ENCODE measurements around the gene SECISBP2L.

The SECISBP2L gene

GRCh38 chr15:48985516-48985915 lies 60.7 kb downstream of the SECISBP2L start:
- TF ChIP-seq ISL1 (CRISPR knock-in tag; IDR thresholded peaks at IDR 0.05) (no peak), RARB (CRISPR knock-in tag; IDR thresholded peaks at IDR 0.05) (no peak), BACH2 (CRISPR knock-in tag; IDR thresholded peaks at IDR 0.05; ENCODE audit: borderline replicate concordance) (no peak), PPARA (CRISPR knock-in tag; IDR thresholded peaks at IDR 0.05; ENCODE audit: borderline replicate concordance) (no peak), OSR1 (CRISPR knock-in tag; IDR thresholded peaks at IDR 0.05) (no peak), TOX (CRISPR knock-in tag; IDR thresholded peaks at IDR 0.05; ENCODE audit: borderline replicate concordance) (no peak), ZC3H10 (CRISPR knock-in tag; IDR thresholded peaks at IDR 0.05) (no peak), TCF4 (CRISPR knock-in tag; IDR thresholded peaks at IDR 0.05; ENCODE audit: borderline replicate concordance) (no peak), ZFP3 (CRISPR knock-in tag; IDR thresholded peaks at IDR 0.05) (no peak), ESRRG (CRISPR knock-in tag; IDR thresholded peaks at IDR 0.05) (no peak), ZNF8 (CRISPR knock-in tag; IDR thresholded peaks at IDR 0.05) (no peak), ARNTL (CRISPR knock-in tag; IDR thresholded peaks at IDR 0.05; ENCODE audit: borderline replicate concordance, low read depth) (no peak), SNAI2 (CRISPR knock-in tag; IDR thresholded peaks at IDR 0.05) (no peak), ZFP30 (CRISPR knock-in tag; IDR thresholded peaks at IDR 0.05) (no peak), ZNF70 (CRISPR knock-in tag; IDR thresholded peaks at IDR 0.05) (no peak)
- TF ChIP-seq, protein P1, sequence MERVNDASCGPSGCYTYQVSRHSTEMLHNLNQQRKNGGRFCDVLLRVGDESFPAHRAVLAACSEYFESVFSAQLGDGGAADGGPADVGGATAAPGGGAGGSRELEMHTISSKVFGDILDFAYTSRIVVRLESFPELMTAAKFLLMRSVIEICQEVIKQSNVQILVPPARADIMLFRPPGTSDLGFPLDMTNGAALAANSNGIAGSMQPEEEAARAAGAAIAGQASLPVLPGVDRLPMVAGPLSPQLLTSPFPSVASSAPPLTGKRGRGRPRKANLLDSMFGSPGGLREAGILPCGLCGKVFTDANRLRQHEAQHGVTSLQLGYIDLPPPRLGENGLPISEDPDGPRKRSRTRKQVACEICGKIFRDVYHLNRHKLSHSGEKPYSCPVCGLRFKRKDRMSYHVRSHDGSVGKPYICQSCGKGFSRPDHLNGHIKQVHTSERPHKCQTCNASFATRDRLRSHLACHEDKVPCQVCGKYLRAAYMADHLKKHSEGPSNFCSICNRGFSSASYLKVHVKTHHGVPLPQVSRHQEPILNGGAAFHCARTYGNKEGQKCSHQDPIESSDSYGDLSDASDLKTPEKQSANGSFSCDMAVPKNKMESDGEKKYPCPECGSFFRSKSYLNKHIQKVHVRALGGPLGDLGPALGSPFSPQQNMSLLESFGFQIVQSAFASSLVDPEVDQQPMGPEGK (CRISPR knock-in tag; IDR thresholded peaks at IDR 0.05; ENCODE audit: borderline replicate concordance): no peak
- TF ChIP-seq, protein P2, sequence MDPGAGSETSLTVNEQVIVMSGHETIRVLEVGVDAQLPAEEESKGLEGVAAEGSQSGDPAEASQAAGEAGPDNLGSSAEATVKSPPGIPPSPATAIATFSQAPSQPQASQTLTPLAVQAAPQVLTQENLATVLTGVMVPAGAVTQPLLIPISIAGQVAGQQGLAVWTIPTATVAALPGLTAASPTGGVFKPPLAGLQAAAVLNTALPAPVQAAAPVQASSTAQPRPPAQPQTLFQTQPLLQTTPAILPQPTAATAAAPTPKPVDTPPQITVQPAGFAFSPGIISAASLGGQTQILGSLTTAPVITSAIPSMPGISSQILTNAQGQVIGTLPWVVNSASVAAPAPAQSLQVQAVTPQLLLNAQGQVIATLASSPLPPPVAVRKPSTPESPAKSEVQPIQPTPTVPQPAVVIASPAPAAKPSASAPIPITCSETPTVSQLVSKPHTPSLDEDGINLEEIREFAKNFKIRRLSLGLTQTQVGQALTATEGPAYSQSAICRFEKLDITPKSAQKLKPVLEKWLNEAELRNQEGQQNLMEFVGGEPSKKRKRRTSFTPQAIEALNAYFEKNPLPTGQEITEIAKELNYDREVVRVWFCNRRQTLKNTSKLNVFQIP (CRISPR knock-in tag; IDR thresholded peaks at IDR 0.05; ENCODE audit: borderline replicate concordance, low read depth): no peak
- ATAC-seq: no peak

DNA sequence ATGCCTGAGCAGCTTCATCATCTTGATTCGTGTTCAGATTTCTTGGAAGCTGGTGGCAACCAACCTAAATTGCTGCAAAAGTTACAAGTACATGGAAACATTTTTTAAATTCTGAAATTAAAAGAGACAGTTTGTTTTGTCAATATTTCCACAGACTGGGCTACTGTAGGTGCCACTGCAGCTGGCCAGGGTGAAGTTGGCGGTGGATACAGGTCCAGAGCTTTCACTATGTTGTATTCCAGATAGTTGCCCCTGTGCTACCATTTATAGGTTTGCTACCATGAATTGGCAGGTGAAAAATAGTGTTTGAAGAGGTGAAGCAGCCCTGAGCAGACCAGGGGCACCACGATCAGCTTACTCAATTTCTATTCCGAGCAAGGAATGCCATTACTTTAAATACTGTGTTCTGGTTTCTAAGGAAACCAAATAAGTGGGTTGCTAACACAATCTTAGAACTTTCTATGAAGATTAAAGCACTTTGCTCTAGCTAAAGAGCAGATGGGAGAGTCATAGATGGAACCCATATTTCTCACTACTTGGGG lies 61.4 kb downstream of the SECISBP2L start:
- ATAC-seq: peak; percentile 52; the same call in 2 of the 3 replicates
- TF ChIP-seq GLIS3 (CRISPR knock-in tag; IDR thresholded peaks at IDR 0.05) (no peak), ZNF70 (CRISPR knock-in tag; IDR thresholded peaks at IDR 0.05) (no peak), BACH2 (CRISPR knock-in tag; IDR thresholded peaks at IDR 0.05; ENCODE audit: borderline replicate concordance) (no peak), ZFP3 (CRISPR knock-in tag; IDR thresholded peaks at IDR 0.05) (no peak), RARB (CRISPR knock-in tag; IDR thresholded peaks at IDR 0.05) (no peak), ZNF565 (CRISPR knock-in tag; conservative IDR thresholded peaks at IDR 0.05; ENCODE audit: low read depth) (no peak), ISL1 (CRISPR knock-in tag; IDR thresholded peaks at IDR 0.05) (no peak)
- TF ChIP-seq, protein P2 (CRISPR knock-in tag; IDR thresholded peaks at IDR 0.05; ENCODE audit: borderline replicate concordance, low read depth): no peak

GRCh38 chr15:48984021-48984710 lies 62.1 kb downstream of the SECISBP2L start:
- TF ChIP-seq CREB5 (CRISPR knock-in tag; IDR thresholded peaks at IDR 0.05; ENCODE audit: low read depth): no peak
- TF ChIP-seq ZNF70 (CRISPR knock-in tag; IDR thresholded peaks at IDR 0.05): no peak
- no peak for TF ChIP-seq ZFP30 (CRISPR knock-in tag; IDR thresholded peaks at IDR 0.05)
- TF ChIP-seq ARNTL (CRISPR knock-in tag; IDR thresholded peaks at IDR 0.05; ENCODE audit: borderline replicate concordance, low read depth): no peak
- no peak for TF ChIP-seq ISL1 (CRISPR knock-in tag; IDR thresholded peaks at IDR 0.05)
- TF ChIP-seq ZC3H10 (CRISPR knock-in tag; IDR thresholded peaks at IDR 0.05): no peak
- no peak for TF ChIP-seq RARB (CRISPR knock-in tag; IDR thresholded peaks at IDR 0.05)
- TF ChIP-seq CSRNP3 (CRISPR knock-in tag; IDR thresholded peaks at IDR 0.05): no peak
- TF ChIP-seq ZNF8 (CRISPR knock-in tag; IDR thresholded peaks at IDR 0.05): no peak
- TF ChIP-seq, protein P2 (CRISPR knock-in tag; IDR thresholded peaks at IDR 0.05; ENCODE audit: borderline replicate concordance, low read depth): no peak
- TF ChIP-seq BACH2 (CRISPR knock-in tag; IDR thresholded peaks at IDR 0.05; ENCODE audit: borderline replicate concordance): no peak
- TF ChIP-seq, protein P1 (CRISPR knock-in tag; IDR thresholded peaks at IDR 0.05; ENCODE audit: borderline replicate concordance): no peak
- TF ChIP-seq GLIS3 (CRISPR knock-in tag; IDR thresholded peaks at IDR 0.05): no peak
- no peak for TF ChIP-seq OSR1 (CRISPR knock-in tag; IDR thresholded peaks at IDR 0.05)
- TF ChIP-seq SNAI2 (CRISPR knock-in tag; IDR thresholded peaks at IDR 0.05): no peak
- no peak for TF ChIP-seq ZNF565 (CRISPR knock-in tag; conservative IDR thresholded peaks at IDR 0.05; ENCODE audit: low read depth)
- TF ChIP-seq TOX (CRISPR knock-in tag; IDR thresholded peaks at IDR 0.05; ENCODE audit: borderline replicate concordance): no peak
- no peak for TF ChIP-seq ZFP3 (CRISPR knock-in tag; IDR thresholded peaks at IDR 0.05)
- TF ChIP-seq TCF4 (CRISPR knock-in tag; IDR thresholded peaks at IDR 0.05; ENCODE audit: borderline replicate concordance): no peak
- no peak for TF ChIP-seq CSDC2 (CRISPR knock-in tag; IDR thresholded peaks at IDR 0.05)
- ATAC-seq: no peak
